Spleen (tissue), 7 donors: ENCODE results near the gene NPIPA2.
"Not testable (repeated sequence)": the region's sequence is repeated elsewhere in the genome, so short reads cannot be mapped to it uniquely, and the experiment has no call there.

Source experiments
- POLR2A ChIP-seq, 3 donors: fragments of 450-650 bp; IDR thresholded peaks; one replicate each; pipeline ENCODE4 v1.5.1; 2017; ENCODE audit warnings: antibody characterized with exemption in 3 of 3, mild to moderate bottlenecking in 1 of 3
- TF ChIP-seq, protein P1 (sequence below), 11 experiments: fragments of 200-600 bp in 7 of 11; fragments of 450-650 bp in 4 of 11; sonication (generic) in 4 of 11; IDR thresholded peaks in 8 of 11; conservative IDR thresholded peaks in 3 of 11; 1 replicate in 7 of 11; 2 replicates in 4 of 11; pipeline versions ENCODE4 v1.4.0 to v1.8.0; 2016 to 2021; ENCODE audit warnings: antibody characterized with exemption in 11 of 11, inconsistent platforms in 4 of 11, mild to moderate bottlenecking in 1 of 11
- donor health status: DM: no; HTN: no; CAD: no; lungs with moderate emphysema.
- donor health status: DM: no; HTN: no; CAD: no.
- donor health status: DM: no; HTN: no; CAD: no.

DNA sequence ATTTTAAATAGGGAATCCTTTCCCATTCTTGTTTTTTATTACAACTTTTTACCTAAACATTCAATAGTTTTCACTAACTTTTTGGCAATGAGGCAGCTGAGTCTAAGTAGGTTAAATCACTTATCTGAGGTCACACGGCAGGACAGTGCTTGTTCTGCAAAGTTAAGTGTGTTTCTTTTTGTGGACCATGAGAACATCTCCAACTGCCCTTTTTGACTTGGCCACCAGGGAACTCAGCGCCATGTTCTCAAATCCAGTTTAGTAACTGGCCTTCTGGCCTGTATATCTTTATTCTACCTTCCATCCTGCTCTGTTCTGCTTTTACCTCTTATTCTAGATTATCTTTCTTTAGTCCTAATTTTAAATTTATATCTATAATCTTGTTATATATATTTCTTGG lies 31.3 kb downstream of the NPIPA2 start:
- TF ChIP-seq, protein P1, sequence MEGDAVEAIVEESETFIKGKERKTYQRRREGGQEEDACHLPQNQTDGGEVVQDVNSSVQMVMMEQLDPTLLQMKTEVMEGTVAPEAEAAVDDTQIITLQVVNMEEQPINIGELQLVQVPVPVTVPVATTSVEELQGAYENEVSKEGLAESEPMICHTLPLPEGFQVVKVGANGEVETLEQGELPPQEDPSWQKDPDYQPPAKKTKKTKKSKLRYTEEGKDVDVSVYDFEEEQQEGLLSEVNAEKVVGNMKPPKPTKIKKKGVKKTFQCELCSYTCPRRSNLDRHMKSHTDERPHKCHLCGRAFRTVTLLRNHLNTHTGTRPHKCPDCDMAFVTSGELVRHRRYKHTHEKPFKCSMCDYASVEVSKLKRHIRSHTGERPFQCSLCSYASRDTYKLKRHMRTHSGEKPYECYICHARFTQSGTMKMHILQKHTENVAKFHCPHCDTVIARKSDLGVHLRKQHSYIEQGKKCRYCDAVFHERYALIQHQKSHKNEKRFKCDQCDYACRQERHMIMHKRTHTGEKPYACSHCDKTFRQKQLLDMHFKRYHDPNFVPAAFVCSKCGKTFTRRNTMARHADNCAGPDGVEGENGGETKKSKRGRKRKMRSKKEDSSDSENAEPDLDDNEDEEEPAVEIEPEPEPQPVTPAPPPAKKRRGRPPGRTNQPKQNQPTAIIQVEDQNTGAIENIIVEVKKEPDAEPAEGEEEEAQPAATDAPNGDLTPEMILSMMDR (IDR thresholded peaks at IDR 0.05 in 8 of 11, conservative IDR thresholded peaks at IDR 0.05 in 3 of 11), result not testable (repeated sequence)
- not testable (repeated sequence) for TF ChIP-seq POLR2A (IDR thresholded peaks at IDR 0.05)
